B cell (primary cell): Measurements from ENCODE around the gene KEAP1. TPM values are rescaled to one million over a fixed set of nuclear protein-coding genes. Genes with fewer than 3 reads are reported as not detected.
A peak's percentile ranks its signal among the peaks of the same experiment; 100 is the strongest.

ENCODE experiments used
- ATAC-seq: fragments of 200-7000 bp; cut with Tn5 transposase; one replicate; pipeline ENCODE4 v1.10.0; 2021; ENCODE audit warnings: low read depth, mild to moderate bottlenecking, moderate number of reproducible peaks, moderate library complexity
- CTCF ChIA-PET: fragments of 350-600 bp; sonication (Branson Sonifier 250); formaldehyde crosslinking; loops from one replicate; lab custom pipeline; 2021; ENCODE audit warnings: antibody characterized with exemption, inconsistent platforms; lab: Charles Lee
- POLR2A ChIA-PET: fragments of 350-600 bp; sonication (Branson Sonifier 250); formaldehyde crosslinking; loops from one replicate; lab custom pipeline; 2021; ENCODE audit warnings: antibody characterized with exemption; lab: Charles Lee
- DNase-seq: peaks from one replicate; pipeline ENCODE4 v3.0.0; 2013
- H2AFZ ChIP-seq: 2 replicates; pipeline ENCODE4 v1.6.1; 2012; ENCODE audit warnings: mild to moderate bottlenecking, low read depth, low read length; ENCODE audit not compliant: insufficient read depth, poor library complexity, severe bottlenecking
- H3K27ac ChIP-seq, 2 donors: 1 replicate in 1 of 2; 2 replicates in 1 of 2; pipeline ENCODE4 v1.5.1; 2012 to 2013; ENCODE audit warnings: low read length in 2 of 2, mild to moderate bottlenecking in 2 of 2, moderate library complexity in 1 of 2
- H3K27me3 ChIP-seq, 4 experiments: fragments of 200-600 bp in 1 of 4; sonication (generic) in 1 of 4; replicated peaks in 1 of 4; 1 replicate in 2 of 4; 2 replicates in 2 of 4; pipeline versions ENCODE4 v1.6.1 to v1.7.0; 2013 to 2016; ENCODE audit warnings: low read length in 3 of 4, mild to moderate bottlenecking in 2 of 4, mixed read lengths in 1 of 4, moderate library complexity in 1 of 4; ENCODE audit not compliant: insufficient read depth in 4 of 4, control insufficient read depth in 3 of 4; ENCODE audit errors: control extremely low read depth in 1 of 4
- H3K36me3 ChIP-seq, 2 experiments: replicated peaks in 1 of 2; 1 replicate in 1 of 2; 2 replicates in 1 of 2; pipeline versions ENCODE4 v1.6.1 to v1.7.1; 2013; ENCODE audit warnings: low read length in 1 of 2; ENCODE audit not compliant: insufficient read depth in 2 of 2, control insufficient read depth in 1 of 2; ENCODE audit errors: control extremely low read depth in 1 of 2, extremely low read depth in 1 of 2
- H3K4me1 ChIP-seq, 2 donors: fragments of 200-600 bp in 1 of 2; sonication (generic) in 1 of 2; 1 replicate in 1 of 2; 2 replicates in 1 of 2; pipeline versions ENCODE4 v1.5.1 to v1.6.1; 2013 to 2017; ENCODE audit warnings: low read length in 2 of 2; ENCODE audit not compliant: control insufficient read depth in 2 of 2, insufficient read depth in 2 of 2
- H3K4me2 ChIP-seq: replicated peaks from 2 replicates; pipeline ENCODE3; 2012; ENCODE audit warnings: mild to moderate bottlenecking, low read depth, low read length; ENCODE audit not compliant: poor library complexity, severe bottlenecking
- H3K4me3 ChIP-seq, 5 experiments: fragments of 200-600 bp in 1 of 5; sonication (generic) in 1 of 5; 1 replicate in 3 of 5; 2 replicates in 2 of 5; pipeline versions ENCODE4 v1.5.1 to v1.7.0; 2011 to 2016; ENCODE audit warnings: low read length in 4 of 5, mild to moderate bottlenecking in 4 of 5, low read depth in 2 of 5, control low read depth in 1 of 5, moderate library complexity in 1 of 5; ENCODE audit not compliant: insufficient read depth in 1 of 5; ENCODE audit errors: control extremely low read depth in 1 of 5, extremely low read depth in 1 of 5
- H3K79me2 ChIP-seq: fragments of 200-600 bp; sonication (generic); one replicate; pipeline ENCODE4 v1.6.0; 2016; ENCODE audit warnings: low read length; ENCODE audit not compliant: control insufficient read depth, insufficient read depth
- H3K9ac ChIP-seq: fragments of 200-600 bp; sonication (generic); 2 replicates; pipeline ENCODE4 v1.6.1; 2017; ENCODE audit warnings: mild to moderate bottlenecking, low read length, moderate library complexity
- H3K9me3 ChIP-seq, 3 donors: one replicate each; pipeline versions ENCODE4 v1.6.1 to v1.7.1; 2013; ENCODE audit warnings: low read length in 2 of 3; ENCODE audit not compliant: control insufficient read depth in 2 of 3, insufficient read depth in 1 of 3; ENCODE audit errors: control extremely low read depth in 1 of 3
- H4K20me1 ChIP-seq: 2 replicates; pipeline ENCODE4 v1.6.0; 2012; ENCODE audit warnings: mild to moderate bottlenecking, low read length; ENCODE audit not compliant: insufficient read depth, control insufficient read depth, poor library complexity, severe bottlenecking
- H3K27ac Mint-ChIP-seq: one replicate; pipeline ENCODE4 v1.8.0; 2021; ENCODE audit warnings: mixed read lengths
- H3K27me3 Mint-ChIP-seq: one replicate; pipeline ENCODE4 v1.8.0; 2021; ENCODE audit warnings: mixed read lengths
- H3K4me1 Mint-ChIP-seq: one replicate; pipeline ENCODE4 v1.8.0; 2021; ENCODE audit warnings: mixed read lengths
- H3K4me3 Mint-ChIP-seq: one replicate; pipeline ENCODE4 v1.8.0; 2021; ENCODE audit warnings: mixed read lengths
- H3K9me3 Mint-ChIP-seq: one replicate; pipeline ENCODE4 v1.8.0; 2022; ENCODE audit warnings: mixed read lengths; ENCODE audit not compliant: insufficient read depth
- EZH2 ChIP-seq: IDR thresholded peaks from 2 replicates; pipeline ENCODE4 v1.6.1; 2012; ENCODE audit warnings: borderline replicate concordance, low read depth, mild to moderate bottlenecking, moderate library complexity, low read length; ENCODE audit not compliant: insufficient read depth, poor library complexity, severe bottlenecking
- WGBS: methylation state at CpG from one replicate; pipeline ENCODE4 v1.1.5; 2013; ENCODE audit warnings: missing lambda C conversion rate; ENCODE audit not compliant: insufficient coverage; 5-methylcytosine and 5-hydroxymethylcytosine counted together
- intact Hi-C: fragments of 100-400 bp; cut with micrococcal nuclease; formaldehyde crosslinking; loops from one replicate; pipeline ENCODE4 v1.10.0; 2022
- polyA plus RNA-seq: library from polyadenylated mRNA; depleted of rRNA; stranded (reverse); fragments of >200 nt; gene quantifications from 2 replicates; pipeline ENCODE4 v1.2.3, GENCODE V29; 2012
- total RNA-seq, 2 donors: library from RNA; stranded (reverse); fragments of 120-200 nt in 1 of 2; gene quantifications; 1 replicate in 1 of 2; 2 replicates in 1 of 2; pipeline versions ENCODE4 v1.2.3 to v1.2.4, GENCODE V29; 2013 to 2022
- TF ChIP-seq, protein P1 (sequence below): fragments of 200-600 bp; IDR thresholded peaks from one replicate; pipeline ENCODE4 v1.8.0; 2022; ENCODE audit warnings: antibody characterized with exemption, mild to moderate bottlenecking

Gene KEAP1
- total and polyA plus RNA-seq, 2 donors (not counting 1 experiment from before 2014, with no cell fraction given), result 17.7 to 27.0 TPM

DNA sequence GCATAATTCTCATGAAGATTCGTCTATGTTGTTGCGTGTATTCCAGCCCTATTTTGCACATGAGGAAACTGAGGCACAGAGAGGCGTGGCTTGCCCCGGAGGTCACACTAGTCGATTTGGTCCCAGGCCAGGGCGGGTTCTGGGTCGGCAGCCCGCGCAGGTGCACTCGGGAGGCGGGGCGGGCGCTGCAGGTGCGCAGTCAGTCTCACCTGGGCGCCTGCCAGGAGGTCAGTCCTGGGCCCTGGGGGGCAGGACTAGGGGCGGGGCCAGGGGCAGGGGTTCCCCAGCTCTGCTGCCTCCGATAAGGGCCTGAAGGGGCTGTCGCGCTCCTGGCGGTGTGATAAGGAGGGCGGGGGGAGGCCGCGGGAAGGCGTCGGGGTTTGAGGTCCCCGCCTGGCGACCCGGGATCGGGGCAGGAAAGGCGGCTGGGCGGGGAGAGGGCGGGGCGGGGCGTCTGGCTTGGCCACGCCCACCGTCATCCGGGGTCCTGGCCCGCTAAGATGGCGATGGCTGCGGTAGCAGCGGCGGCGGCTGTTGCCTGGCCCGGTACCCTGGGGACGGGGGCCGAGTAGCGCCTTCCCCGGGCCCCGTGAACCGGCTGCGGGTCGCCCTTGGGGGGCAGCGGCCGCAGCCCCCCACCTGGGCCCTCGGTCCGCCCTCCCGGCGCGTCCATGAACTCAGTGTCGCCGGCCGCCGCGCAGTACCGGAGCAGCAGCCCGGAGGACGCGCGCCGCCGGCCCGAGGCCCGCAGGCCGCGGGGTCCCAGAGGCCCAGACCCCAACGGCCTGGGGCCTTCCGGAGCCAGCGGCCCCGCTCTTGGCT is 40.5 kb upstream of the KEAP1 start, which contains the start of gene ATG4D:
Gene ATG4D, plus strand, starts transcription at position 485 of the 822 bp plus-strand sequence. Its CDS starts 187 bp downstream, at position 672.
- ATAC-seq (peak; percentile 82), DNase-seq (peak; percentile 88)
- H3K36me3 ChIP-seq, result peaks cover 0 to 9% of the 10 kb centered on the region in 2 experiments
- peak within 1 kb of the TSS; percentile 87 for H3K27ac Mint-ChIP-seq
- peak within 1 kb of the TSS; percentile 98 for H2AFZ ChIP-seq
- H3K27ac ChIP-seq, result peak within 1 kb of the TSS; percentile 34 to 85
- peak within 1 kb of the TSS; percentile 89 for H3K4me3 Mint-ChIP-seq
- peak within 1 kb of the TSS; percentile 91 for H3K4me2 ChIP-seq
- no peak for TF ChIP-seq EZH2
- TF ChIP-seq, protein P1, sequence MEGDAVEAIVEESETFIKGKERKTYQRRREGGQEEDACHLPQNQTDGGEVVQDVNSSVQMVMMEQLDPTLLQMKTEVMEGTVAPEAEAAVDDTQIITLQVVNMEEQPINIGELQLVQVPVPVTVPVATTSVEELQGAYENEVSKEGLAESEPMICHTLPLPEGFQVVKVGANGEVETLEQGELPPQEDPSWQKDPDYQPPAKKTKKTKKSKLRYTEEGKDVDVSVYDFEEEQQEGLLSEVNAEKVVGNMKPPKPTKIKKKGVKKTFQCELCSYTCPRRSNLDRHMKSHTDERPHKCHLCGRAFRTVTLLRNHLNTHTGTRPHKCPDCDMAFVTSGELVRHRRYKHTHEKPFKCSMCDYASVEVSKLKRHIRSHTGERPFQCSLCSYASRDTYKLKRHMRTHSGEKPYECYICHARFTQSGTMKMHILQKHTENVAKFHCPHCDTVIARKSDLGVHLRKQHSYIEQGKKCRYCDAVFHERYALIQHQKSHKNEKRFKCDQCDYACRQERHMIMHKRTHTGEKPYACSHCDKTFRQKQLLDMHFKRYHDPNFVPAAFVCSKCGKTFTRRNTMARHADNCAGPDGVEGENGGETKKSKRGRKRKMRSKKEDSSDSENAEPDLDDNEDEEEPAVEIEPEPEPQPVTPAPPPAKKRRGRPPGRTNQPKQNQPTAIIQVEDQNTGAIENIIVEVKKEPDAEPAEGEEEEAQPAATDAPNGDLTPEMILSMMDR, result no peak
- ChIA-PET POLR2A (interaction anchor here (0.7 to 1.8 kb wide), 6 partner anchors 10 to 115 kb away, joined by 3 to 8 read pairs (median 6); partner anchors contain the start of gene KRI1), CTCF (interaction anchor here (0.9 to 5.3 kb wide), 10 partner anchors 10 to 156 kb away, joined by 3 to 73 read pairs (median 6); partner anchors contain the start of gene KRI1)
- WGBS, result under 1% methylated on average over 78 of the region's 79 CpGs
- H3K27me3 Mint-ChIP-seq, result peaks cover 6% of the 10 kb centered on the region
- H3K4me1 Mint-ChIP-seq, result peaks cover 16% of the 10 kb centered on the region
- peaks cover 34% of the 10 kb centered on the region for H3K79me2 ChIP-seq
- no peaks in the 10 kb centered on the region for H3K9me3 Mint-ChIP-seq
- no peaks in the 10 kb centered on the region for H3K9me3 ChIP-seq
- intact Hi-C loops, result loop anchor here (1.0 to 5.0 kb wide), 4 partner anchors 23 to 140 kb away; partner anchors contain the start of genes CDC37 and KRI1
- H3K9ac ChIP-seq, result peak within 1 kb of the TSS; percentile 94
- H3K4me3 ChIP-seq, result peak within 1 kb of the TSS; percentile 27 to 88 (median 75)
- H3K4me1 ChIP-seq, result peaks cover 12 to 19% of the 10 kb centered on the region in 2 donors
- peaks cover 12% of the 10 kb centered on the region for H4K20me1 ChIP-seq
- peaks cover 0 to 5% (median 0%) of the 10 kb centered on the region in 4 experiments for H3K27me3 ChIP-seq
